ENCODE data around the gene UPK1A.

- TF ChIP-seq CTCF (IDR thresholded peaks at IDR 0.05) = no peak
- no peak for TF ChIP-seq POLR2A (IDR thresholded peaks at IDR 0.05)
Observed at GRCh38 chr19:35713904-35714495, 47.7 kb downstream of the UPK1A start.

Measured in body of pancreas (tissue), 4 donors.